ENCODE data around the gene TRMU. TPM values are rescaled to one million over a fixed set of nuclear protein-coding genes. Genes with fewer than 3 reads are reported as not detected.

The TRMU gene
- polyA plus RNA-seq, 4 donors = 39.9 to 70.5 (median 50.9) TPM

DNA sequence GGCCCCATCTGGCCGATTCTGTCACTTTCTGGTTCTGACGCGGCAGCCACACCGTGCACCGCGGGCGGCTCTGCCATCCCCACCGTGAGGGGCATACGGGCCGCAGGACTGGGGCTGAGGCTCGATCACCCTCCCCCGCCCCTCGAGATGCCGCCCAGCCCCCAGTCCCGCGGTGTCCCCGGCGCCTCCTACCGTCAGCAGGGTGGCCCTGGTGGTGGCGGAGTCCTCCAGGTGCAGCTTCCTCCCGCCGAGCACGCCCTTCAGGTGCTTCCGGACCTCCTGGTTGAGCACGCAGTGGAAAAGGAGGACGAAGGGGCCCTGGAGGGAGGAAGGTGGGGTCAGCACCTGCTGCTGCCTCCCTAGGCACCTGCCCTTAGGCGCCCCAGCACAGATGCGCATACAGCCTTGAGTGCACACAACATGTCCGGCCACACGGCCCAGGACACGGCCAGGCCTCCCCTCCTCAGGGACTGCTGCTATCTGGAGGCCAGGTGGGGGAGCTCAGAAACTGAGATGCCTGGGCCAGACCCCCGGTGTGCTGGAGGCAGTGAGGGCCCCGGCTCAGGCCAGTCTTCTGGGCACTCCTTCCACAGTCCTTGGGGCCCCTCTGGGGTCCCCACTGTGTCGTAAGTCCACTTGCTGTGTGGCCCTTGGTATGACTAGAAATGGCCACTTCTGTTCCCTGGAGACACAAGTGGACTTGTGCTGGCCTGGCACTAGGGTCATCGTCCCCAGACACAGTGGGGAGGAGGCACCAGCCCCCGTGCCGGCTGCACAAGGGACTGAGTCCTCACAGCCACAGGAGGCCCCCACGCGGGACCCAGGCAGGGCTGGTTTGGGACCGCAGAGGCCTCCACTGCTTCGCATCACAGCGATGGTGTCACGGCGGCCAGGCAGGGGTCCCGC lies 31.5 kb downstream of the TRMU start:
- DNase-seq (ENCODE audit: low read depth in 4 of 4, low spot score in 2 of 4) = no peak

DNA sequence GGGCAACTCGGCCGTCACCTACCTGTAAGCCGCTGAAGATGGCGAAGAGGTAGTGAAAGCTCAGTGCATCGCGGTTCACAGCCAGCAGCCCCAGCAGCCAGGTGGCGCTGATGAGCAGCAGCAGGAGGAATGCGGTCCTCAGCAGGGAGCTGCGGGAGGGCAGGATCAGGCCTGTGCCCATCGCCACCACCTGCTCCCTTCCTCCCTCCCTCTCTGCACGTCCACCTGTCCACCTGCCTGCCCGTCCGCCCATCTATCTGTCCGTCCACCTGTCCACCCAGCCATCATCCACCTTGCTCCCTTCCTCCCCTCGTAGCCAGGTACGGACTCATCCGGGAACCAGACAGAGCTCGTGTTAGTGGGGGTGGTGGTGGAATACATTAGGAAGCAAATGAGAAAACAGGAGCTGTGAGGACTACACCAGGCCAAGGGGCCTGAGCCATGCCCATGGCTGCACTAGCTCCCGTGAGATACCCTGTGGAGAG lies 32.2 kb downstream of the TRMU start:
- no peak for DNase-seq (ENCODE audit: low read depth in 4 of 4, low spot score in 2 of 4)

DNA sequence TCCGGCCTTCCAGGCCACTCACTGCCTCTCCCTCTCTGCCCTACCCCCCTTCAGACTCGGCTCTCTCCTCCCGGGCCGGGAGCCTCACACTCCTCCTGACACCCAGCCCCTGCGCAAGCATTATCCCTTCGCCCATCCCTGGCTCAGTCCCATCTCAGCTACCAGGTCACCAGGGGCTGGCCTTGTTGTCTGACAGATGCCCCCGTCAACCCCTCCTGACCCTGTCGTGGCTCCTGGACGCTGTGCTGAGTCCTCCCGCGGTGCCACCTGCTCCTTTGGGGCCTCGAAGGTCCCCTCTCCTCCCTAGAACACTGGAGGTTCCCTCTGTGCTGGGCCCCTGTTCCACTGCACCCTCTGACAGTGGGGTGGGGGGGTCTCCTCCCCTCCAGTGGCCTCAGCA lies 32.9 kb downstream of the TRMU start:
- no peak for DNase-seq (ENCODE audit: low read depth in 4 of 4, low spot score in 2 of 4)

DNA sequence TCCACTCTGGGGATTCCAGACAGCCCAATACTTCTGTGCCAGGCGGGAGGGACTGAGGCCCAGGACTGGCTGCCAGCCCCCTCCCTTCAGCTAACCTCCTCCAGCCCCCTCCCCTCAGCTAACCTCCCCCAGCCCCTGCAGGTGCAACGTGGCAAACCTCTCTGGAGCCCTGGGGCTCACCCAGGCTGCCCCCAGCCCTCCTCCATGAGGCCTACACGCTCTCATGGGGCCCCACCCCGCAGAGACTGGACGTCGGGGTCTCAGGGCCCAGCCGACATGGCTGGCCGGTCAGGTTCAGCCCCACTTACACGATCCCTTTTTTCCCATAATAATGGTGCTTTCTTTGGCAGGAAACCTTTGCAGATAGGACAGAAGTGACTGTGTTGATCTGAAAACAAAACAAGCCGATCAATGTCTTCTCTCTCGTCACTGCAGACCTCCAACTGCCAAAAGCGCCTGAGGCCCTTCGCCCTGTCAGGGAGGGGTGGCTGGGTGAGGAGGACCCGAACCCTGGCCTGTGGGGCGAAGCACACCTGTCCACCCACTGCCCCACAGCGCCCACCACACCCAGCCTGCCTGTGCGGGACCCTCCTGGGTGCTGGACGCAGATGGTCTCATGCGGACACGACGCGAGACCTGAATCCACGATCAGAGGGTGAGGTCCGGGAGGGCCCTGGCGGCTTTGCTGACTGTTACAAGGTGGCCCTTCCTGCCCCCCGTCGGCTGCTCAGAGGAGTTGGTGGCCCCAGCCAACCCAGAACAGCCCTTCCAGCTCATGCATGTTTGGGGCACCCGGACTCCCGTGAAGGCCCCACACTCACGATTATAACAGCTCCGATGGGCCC lies 33.6 kb downstream of the TRMU start:
- no peak for DNase-seq (ENCODE audit: low read depth in 4 of 4, low spot score in 2 of 4)

DNA sequence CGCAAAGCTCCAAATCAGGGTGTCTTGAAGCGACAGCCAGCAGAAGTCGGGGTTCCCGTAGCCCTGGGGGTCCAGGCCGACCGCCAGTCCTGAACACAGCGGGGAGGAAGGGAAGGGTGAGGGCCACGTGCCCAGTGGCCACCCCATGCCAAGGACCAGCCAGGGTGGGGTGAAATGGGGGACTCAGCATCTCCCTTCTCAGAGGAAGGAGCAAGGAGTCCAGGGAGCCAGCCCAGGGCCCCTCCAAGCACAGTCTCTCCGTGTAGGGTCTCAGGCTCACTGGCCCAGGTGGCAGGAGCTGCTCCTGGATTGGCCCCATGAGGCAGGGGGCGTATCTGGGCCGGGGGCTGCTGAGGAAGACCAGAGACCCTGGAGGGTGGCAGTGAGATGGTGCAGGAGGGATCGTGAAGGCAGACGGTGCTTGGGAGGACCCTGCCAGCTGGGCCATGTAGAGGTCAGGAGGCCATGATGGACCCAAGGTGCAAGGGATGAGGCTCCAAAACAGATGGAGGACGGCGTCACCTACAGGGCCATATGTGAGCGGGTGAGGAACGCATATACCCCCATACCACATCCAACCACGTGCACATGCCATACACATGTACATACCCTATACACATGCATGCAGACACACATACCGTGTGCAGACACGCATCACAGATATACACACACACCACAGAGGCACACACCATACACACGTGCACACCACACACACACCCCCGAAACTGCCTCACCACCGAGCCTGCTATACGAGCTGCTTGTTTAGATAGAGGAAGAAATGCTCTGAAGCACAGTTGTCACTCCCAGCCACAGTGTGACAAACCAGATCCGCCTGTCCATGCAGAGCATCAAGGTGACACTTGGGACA lies 34.4 kb downstream of the TRMU start:
- no peak for DNase-seq (ENCODE audit: low read depth in 4 of 4, low spot score in 2 of 4)

DNA sequence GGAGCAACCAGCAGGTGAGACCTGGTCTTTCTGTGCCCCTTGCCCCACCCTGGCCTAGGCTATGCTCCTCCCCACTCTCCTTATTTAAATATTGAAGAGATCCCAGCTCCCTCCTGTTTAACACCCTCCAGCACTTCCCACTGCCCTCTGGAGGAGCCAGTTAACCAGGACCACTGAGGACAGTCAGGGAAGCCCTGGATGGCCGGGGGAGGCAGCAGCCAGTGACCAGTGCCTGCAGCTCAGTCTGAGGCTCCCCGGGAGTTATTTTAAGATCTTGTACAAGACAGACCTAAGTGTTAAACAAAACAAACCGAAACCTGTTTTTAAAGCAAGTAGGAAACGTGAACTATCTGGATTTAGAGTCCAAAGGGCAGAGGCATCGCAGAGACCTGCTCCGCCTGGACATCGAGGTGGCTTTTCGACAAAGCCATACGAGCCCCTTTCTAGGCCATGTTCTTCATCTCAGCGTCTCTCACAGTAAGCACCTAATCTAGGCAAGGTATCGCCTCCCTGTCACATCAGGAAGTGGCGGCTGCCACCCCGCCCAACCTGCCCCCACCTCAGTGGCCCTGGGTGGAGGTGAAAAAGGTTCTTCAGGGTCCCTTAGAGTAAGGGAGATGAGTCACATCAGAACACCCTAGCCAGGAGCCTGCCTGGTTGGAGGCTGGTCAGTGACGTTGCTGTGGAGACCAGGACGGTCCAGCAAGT lies 35.2 kb downstream of the TRMU start:
- DNase-seq (ENCODE audit: low read depth in 4 of 4, low spot score in 2 of 4) = no peak

DNA sequence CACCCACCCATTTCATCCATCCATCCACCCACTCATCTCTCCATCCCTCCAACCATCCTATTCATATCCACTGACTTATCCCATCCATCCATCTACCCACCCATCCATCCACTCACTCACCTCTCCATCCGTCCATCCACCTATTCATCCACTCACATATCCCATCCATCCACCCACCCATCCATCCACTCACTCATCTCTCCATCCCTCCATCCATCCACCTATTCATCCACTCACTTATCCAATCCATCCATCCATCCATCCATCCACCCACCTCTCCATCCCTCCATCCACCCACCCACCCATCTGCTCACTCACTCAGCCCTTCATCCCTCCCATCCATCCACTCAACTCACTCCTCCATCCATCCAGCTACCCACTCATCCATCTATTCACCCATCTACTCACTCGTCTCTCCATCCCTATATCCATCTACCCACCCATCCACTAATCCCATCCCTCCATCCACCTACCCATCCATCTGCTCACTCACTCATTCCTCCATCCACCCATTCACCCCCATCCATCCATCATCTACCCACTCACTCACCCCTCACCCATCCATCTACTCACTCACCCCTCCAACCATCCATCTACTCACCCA lies 36.2 kb downstream of the TRMU start:
- DNase-seq (ENCODE audit: low read depth in 4 of 4, low spot score in 2 of 4) = no peak

DNA sequence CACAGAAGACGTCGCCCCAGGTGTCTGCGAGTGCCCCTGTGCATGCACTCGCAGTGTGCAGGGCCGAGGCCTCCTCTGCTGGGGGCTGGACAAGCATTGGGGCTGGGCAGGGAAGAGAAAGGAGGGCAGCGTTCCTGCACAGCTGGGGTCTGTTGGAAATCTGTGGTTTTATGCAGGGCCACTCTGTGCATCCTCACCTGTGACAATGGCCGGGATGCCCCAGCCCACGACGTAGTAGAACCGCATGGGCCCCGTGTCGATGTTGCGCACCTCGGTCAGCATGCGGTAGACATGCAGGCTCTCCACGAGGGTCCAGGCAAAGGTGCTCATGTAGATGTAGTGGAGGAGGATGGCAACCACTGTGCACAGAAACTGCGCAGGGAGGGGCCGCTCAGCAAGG lies 37.2 kb downstream of the TRMU start:
- DNase-seq (ENCODE audit: low read depth in 4 of 4, low spot score in 2 of 4) = no peak

DNA sequence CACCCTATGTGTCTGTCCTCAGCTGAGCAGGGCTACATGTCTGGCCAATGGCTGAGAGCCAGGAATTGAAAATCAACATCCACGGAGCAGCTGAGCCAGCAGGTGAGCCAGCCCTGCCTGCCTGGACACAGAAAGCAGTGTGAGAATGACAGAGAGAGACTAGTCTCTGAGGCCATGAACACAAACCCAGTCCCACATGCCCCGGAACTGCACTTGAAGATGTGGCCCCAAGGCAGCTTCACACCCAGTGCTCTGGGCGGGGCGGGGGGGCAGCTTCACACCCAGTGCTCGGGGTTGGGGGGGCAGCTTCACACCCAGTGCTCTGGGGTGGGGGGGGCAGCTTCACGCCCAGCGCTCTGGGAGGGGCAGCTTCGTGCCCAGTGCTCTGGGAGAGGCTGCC lies 37.6 kb downstream of the TRMU start:
- no peak for DNase-seq (ENCODE audit: low read depth in 4 of 4, low spot score in 2 of 4)

DNA sequence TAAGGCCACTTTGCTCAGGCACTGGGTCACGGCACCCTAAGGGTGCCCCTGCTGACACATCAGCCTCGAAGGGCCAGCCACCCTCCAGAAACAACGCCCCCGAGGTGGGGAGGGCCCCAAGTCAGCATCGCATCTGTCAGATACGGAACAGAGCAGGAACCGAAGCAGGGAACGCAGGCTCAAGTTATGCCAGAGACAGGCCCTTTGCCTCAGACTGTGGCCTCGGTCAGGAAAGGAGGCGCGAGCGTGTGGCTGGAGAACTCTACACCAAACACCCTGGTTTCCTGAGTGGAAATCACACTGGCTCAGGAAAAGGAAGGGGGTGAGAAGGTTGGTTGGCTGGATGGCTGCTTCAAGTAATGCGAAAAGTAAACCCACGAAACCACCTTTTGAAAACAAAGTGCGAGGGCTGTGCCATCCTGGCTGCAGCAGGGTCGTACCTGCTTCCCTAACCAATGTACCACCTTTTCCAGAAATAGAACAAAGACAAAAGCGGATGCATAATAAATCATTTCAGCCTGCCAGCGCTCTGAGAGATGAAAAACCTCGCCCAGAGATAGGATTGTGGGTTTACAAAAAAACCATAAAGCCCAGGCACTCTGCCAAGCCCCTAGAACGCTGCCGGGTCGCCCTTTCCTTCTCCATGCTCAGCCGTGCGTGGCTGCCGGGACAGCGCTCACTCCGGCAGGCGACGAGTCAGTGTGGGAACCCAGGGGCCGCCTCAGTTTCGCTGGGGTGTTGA lies 38.6 kb downstream of the TRMU start:
- no peak for DNase-seq (ENCODE audit: low read depth in 4 of 4, low spot score in 2 of 4)

DNA sequence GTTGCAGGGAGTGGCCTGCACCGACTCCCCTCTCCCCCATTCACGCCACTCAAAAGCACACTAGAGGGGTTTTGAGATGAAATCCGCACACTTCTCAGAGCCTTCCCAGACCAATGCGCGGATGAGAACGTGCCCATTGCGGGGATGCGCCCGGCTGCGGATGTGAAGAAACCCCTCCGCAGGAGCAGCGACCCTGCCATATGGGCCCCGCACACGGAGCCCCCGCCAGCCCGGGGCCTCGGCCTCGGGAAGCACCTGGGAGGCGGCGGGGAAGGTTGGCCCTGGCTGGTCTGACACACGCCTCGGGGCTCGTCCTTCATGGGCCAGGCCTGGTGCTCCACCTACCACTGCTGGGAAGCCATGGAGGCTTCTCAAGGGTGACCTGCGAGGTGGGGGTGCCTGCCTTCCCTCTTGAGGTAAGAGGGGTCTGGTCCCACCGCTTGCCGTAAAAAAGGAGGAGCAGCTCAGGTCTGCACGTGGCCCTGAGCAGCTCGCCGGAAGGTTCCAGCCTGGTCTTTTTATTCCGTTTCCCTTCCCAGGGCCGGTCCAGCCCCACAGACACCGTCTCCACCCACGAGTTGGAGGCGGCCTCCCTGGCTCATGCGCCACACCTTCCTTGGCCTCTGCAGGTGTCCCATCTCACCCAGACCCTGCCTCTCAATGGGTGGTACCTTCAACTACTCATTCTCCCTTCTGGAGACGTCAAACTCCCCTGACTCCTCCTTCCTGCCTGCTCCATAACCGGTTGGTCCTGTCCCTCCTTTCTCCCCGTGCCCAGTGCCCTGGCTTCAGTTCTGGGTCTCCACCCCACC lies 39.4 kb downstream of the TRMU start:
- DNase-seq (ENCODE audit: low read depth in 4 of 4, low spot score in 2 of 4) = no peak

DNA sequence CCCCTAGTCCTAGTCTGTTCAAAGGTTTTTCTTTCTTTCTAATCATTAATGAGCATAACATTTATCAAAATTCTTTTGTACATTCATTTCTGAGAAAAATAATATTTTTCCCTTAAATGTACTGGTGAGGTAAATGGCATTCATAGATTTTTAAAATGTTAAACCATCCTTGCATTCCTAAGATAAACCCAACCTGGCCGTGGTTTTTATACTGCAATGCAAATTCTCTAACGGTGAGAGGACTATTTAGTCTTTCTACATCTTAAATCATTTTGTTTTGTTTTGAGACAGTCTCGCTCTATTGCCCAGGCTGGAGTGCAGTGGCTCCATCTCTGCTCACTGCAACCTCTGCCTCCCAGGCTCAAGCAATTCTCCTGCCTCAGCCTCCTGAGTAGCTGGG lies 40.6 kb downstream of the TRMU start:
- DNase-seq (ENCODE audit: low read depth in 4 of 4, low spot score in 2 of 4) = no peak

DNA sequence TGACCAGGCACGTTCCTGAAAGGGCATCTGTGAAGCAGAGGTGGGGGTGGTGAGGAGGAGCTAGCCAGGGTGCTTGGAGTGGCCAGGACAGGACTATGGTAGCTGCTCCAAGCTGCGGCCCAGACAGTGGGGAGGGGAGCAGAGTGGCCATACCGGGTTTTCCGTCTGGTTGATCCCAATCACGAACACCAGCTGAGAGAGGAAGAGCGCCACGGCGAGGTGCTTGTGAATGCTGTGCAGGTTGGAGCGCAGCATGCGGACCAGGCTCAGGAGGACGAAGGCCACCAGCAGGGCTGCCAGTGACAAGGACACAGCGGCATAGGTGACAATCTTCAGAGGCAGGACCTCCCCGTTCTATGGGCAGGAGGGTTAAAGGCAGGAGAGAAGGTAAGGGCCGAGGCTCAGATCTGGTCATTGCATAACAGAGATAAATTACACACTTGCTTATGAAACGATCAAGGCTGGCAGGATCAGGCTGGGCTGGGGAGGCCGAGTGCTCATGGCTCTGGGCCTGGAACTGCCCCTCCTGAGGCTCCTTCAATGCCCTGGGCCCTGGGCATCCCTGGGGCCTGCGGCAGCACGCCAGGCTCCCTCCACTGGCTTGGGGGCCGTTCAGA lies 41.5 kb downstream of the TRMU start:
- DNase-seq (ENCODE audit: low read depth in 4 of 4, low spot score in 2 of 4) = no peak

DNA sequence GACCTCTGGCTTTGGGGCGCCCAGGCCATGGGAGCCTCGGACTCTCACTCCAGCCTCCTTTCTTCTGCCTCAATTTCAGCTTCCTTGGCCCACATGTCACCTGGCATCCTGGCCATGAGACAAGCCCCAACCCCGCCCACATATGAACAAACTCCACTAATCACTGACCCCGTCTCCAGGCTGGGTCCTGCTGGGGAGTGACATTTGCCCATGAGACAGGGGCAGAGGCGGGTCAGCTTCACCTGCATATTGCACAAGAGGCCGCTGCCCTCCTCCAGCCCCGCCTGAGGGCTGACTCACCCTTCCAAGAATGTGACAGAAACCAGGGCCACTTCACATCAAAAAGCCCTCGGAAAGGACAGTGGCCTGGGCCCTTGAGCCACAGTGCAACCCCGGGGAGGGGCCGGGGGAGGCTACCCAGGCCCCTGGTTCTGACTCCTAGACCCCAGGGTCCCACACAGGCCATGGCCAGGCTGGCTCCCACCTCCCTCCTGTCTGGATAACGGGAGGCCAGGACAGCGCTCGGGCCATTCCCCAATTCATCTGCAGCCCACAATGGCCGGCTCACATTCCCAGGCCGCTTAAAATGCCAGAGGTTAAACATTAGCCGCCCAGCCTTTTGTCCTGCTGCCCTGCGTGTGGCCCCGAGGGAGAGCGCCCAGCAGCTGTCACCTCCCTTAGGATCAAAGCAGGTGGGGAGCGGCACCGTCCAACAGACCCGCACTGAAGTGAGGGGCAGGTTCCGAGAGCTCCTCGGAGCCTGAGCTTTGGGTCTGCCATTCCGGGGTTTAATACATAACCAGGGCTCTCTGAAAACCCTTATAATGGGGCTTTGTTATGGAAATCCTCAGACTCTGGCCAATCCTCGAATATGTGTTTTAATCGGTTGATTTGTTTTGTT lies 42.3 kb downstream of the TRMU start:
- DNase-seq (ENCODE audit: low read depth in 4 of 4, low spot score in 2 of 4) = no peak

DNA sequence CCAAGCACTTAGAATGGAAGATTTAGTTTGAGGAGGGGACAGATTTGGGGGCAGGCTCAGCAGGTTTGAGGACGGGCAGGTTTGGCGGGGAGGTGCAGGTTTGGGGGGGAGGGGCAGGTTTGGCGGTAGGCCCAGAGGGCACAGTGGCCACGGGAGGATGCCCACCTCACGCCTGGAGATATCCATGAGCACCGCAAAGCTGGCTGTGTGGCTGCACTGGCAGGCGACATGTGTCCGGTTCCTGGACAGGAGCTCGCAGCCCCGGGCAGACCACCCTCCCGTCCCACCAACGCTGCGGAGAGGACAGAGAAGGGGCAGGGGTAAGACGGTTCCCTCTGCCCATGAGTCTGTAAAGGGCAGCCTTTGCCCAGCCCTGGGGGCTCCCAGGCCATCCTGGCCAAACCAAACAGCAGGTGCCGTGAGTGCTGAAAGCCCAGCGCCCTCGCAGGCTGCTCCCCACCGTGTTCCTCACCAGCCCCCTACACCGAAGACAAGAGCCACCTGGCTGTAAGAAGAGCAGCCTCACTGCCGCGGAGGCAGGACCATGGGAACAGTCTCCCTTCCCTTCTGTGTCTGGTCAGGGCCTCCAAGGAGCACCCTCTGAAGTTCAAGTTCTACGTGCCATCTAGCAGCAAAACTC lies 43.0 kb downstream of the TRMU start:
- no peak for DNase-seq (ENCODE audit: low read depth in 4 of 4, low spot score in 2 of 4)
